PFSK-1 (cell line): ENCODE results near the gene PITPNM2.

ENCODE experiments used
- POLR2AphosphoS5 ChIP-seq: IDR thresholded peaks from 2 replicates; pipeline ENCODE4 v1.6.1; 2012; ENCODE audit warnings: low read depth, mild to moderate bottlenecking, control low read depth, low read length, moderate library complexity
- REST ChIP-seq, 2 experiments: IDR thresholded peaks; 2 replicates each; pipeline versions ENCODE4 v1.6.1 to v1.8.0; 2011 to 2012; ENCODE audit warnings: low read depth in 2 of 2, low read length in 2 of 2, control low read depth in 1 of 2, inconsistent platforms in 1 of 2, mild to moderate bottlenecking in 1 of 2, moderate library complexity in 1 of 2; ENCODE audit not compliant: insufficient read depth in 1 of 2
- SIN3A ChIP-seq: IDR thresholded peaks from 2 replicates; pipeline ENCODE4 v1.6.1; 2012; ENCODE audit warnings: mild to moderate bottlenecking, low read length, moderate library complexity, borderline replicate concordance; ENCODE audit not compliant: insufficient read depth

DNA sequence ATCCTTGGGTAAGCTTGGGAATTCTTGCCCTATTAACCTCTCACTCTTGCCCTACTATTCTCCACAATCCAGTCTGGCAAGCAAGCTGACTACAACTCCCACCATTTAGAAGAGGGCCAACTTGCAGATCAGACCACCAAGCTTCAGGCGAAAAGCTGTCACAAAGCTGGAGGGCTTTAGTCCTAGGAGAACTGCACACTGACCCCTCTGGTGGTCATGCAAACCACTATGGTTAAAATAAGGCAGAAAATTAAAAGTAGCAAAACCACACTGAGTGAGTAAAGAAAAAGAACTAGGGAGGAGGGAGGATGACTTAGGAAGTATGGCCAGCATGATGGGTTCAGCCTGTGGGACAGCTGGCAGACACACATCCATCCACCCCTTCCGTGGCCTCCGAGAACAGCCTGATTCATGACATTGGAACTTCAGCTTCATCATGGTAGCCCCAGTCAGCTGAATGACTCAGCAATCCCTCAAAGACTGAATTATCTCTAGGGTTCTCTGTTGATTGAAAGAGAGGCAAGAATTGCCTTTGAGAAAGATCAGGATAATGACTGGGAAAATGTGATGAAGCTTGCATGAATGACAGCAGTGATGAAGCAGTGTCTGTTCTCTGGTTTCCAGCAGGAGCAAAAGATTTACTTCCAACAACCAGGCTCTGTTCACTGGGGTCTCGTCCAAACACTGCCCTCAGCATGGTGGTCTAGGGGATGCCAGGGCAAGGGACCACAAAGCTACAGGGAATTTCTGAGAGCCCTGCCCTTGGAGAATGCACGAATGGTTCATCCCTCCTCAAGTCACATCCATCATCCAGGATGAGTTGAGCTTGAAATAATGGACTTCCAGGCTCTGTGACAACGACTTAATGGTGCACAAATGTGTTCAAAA is 24.4 kb downstream of the PITPNM2 start:
- TF ChIP-seq POLR2AphosphoS5 (no peak), REST (IDR thresholded peaks at IDR 0.05; ENCODE audit: insufficient read depth in 1 of 2, low read depth in 2 of 2, low read length in 2 of 2) (no peak), SIN3A (no peak)
